A549 (cell line): Measurements from ENCODE around the gene MAGOH. TPM values are rescaled to one million over a fixed set of nuclear protein-coding genes. Genes with fewer than 3 reads are reported as not detected.

ENCODE experiments used
- ATAC-seq, 2 experiments: fragments of 200-7000 bp in 1 of 2; fragments of >200 bp in 1 of 2; cut with Nextera tagmentation in 1 of 2; cut with Tn5 transposase in 1 of 2; 3 replicates each; pipeline versions ENCODE4 v1.8.0 to v1.9.1; 2018 to 2020; ENCODE audit warnings: mild to moderate bottlenecking in 1 of 2, moderate library complexity in 1 of 2
- CTCF ChIA-PET: fragments of 300-600 bp; sonication (Branson Sonifier 250); formaldehyde crosslinking; extraction: SDS; loops from one replicate; lab custom pipeline; 2021; ENCODE audit warnings: antibody characterized with exemption, inconsistent platforms; lab: Yijun Ruan, JAX
- POLR2A ChIA-PET: fragments of 350-600 bp; formaldehyde crosslinking; extraction: SDS; loops from one replicate; lab custom pipeline; 2021; ENCODE audit warnings: antibody characterized with exemption, inconsistent platforms; lab: Yijun Ruan, JAX
- DNase-seq, 2 experiments: peaks; one replicate each; pipeline versions ENCODE4 v3.0.0 to v3.0.0-alpha.2; 2011 to 2016; ENCODE audit warnings: low read depth in 1 of 2, low spot score in 1 of 2
- FAIRE-seq: peaks from 2 replicates; lab custom pipeline; 2011; peaks lifted over from hg19 to GRCh38; lab: Jason Lieb, UNC
- H3K27ac ChIP-seq, 2 experiments: fragments of >200 bp; sonication (Bioruptor Twin); formaldehyde crosslinking; 3 replicates each; pipeline ENCODE4 v1.5.1; 2016 to 2017
- H3K4me1 ChIP-seq: fragments of >200 bp; sonication (Bioruptor Twin); formaldehyde crosslinking; 3 replicates; pipeline ENCODE4 v1.6.1; 2016
- H3K4me2 ChIP-seq: fragments of >200 bp; sonication (Bioruptor Twin); formaldehyde crosslinking; 3 replicates; pipeline ENCODE4 v1.6.1; 2016
- H3K4me3 ChIP-seq: fragments of >200 bp; sonication (Bioruptor Twin); formaldehyde crosslinking; 3 replicates; pipeline ENCODE4 v1.5.1; 2016
- H3K9me3 ChIP-seq: fragments of >200 bp; sonication (Bioruptor Twin); formaldehyde crosslinking; 3 replicates; pipeline ENCODE4 v1.6.1; 2016
- CBX2 ChIP-seq: fragments of 200-600 bp; sonication (generic); IDR thresholded peaks from 2 replicates; pipeline ENCODE4 v1.6.1; 2016; ENCODE audit warnings: low read depth, mild to moderate bottlenecking, borderline replicate concordance
- CBX8 ChIP-seq: fragments of 200-600 bp; sonication (generic); IDR thresholded peaks from 2 replicates; pipeline ENCODE4 v1.6.1; 2016
- CHD4 ChIP-seq: fragments of 200-600 bp; sonication (generic); IDR thresholded peaks from 2 replicates; pipeline ENCODE4 v1.6.1; 2016; ENCODE audit warnings: antibody characterized with exemption, mild to moderate bottlenecking, borderline replicate concordance
- EHF ChIP-seq: fragments of 250-450 bp; sonication (Bioruptor Pico); IDR thresholded peaks from 2 replicates; pipeline ENCODE4 v1.5.0; 2020; ENCODE audit warnings: mild to moderate bottlenecking
- EP300 ChIP-seq, 2 experiments: fragments of >200 bp; sonication (Bioruptor Twin); formaldehyde crosslinking; IDR thresholded peaks; 2 replicates in 1 of 2; 3 replicates in 1 of 2; pipeline ENCODE4 v1.6.1; 2016 to 2017
- HEYL ChIP-seq: fragments of 250-450 bp; sonication (Bioruptor Pico); IDR thresholded peaks from 2 replicates; pipeline ENCODE4 v1.8.0; 2021; ENCODE audit warnings: mild to moderate bottlenecking, moderate library complexity
- JUN ChIP-seq, 2 experiments: fragments of >200 bp; sonication (Bioruptor Twin); formaldehyde crosslinking; IDR thresholded peaks; 2 replicates in 1 of 2; 3 replicates in 1 of 2; pipeline ENCODE4 v1.6.1; 2016 to 2017
- MAFK ChIP-seq: fragments of 450-650 bp; IDR thresholded peaks from 2 replicates; pipeline ENCODE4 v1.6.1; 2014; ENCODE audit not compliant: partially characterized antibody
- MAZ ChIP-seq: fragments of 150-350 bp; IDR thresholded peaks from 2 replicates; pipeline ENCODE4 v1.6.1; 2014; ENCODE audit warnings: antibody characterized with exemption, low read depth, low read length, borderline replicate concordance
- NR3C1 ChIP-seq: fragments of >200 bp; sonication (Bioruptor Twin); formaldehyde crosslinking; IDR thresholded peaks from 3 replicates; pipeline ENCODE4 v1.6.1; 2017
- POLR2AphosphoS2 ChIP-seq: conservative IDR thresholded peaks from 2 replicates; pipeline ENCODE4 v1.6.1; 2012; ENCODE audit warnings: low read length, improper control_type of control experiment, inconsistent platforms
- RAD21 ChIP-seq, 2 experiments: fragments of >200 bp in 1 of 2; sonication (Bioruptor Twin) in 1 of 2; formaldehyde crosslinking in 1 of 2; IDR thresholded peaks in 1 of 2; conservative IDR thresholded peaks in 1 of 2; 2 replicates in 1 of 2; 3 replicates in 1 of 2; pipeline ENCODE4 v1.6.1; 2012 to 2018; ENCODE audit warnings: inconsistent platforms in 1 of 2
- RFX5 ChIP-seq: fragments of 450-650 bp; IDR thresholded peaks from 2 replicates; pipeline ENCODE4 v1.7.1; 2014; ENCODE audit warnings: antibody characterized with exemption, mild to moderate bottlenecking, moderate library complexity
- WGBS: methylation state at CpG from one replicate; pipeline ENCODE4 v1.1.6; 2017; ENCODE audit errors: missing lambda C conversion rate; 5-methylcytosine and 5-hydroxymethylcytosine counted together
- polyA plus RNA-seq, 4 experiments: library from polyadenylated mRNA; depleted of rRNA in 3 of 4; stranded (reverse); fragments of >200 nt; fragmentation: RNase III in 1 of 4; extraction: RNeasy Plus Mini Kit Qiagen cat#74134 plus additional on column Dnase treatment in 1 of 4; gene quantifications; 2 replicates in 3 of 4; 3 replicates in 1 of 4; pipeline ENCODE4 v1.2.3, GENCODE V29; 2011 to 2017
- TF ChIP-seq, protein P1 (sequence below): fragments of 150-350 bp; IDR thresholded peaks from 2 replicates; pipeline ENCODE4 v1.6.1; 2014; ENCODE audit warnings: low read depth, mild to moderate bottlenecking, low read length
- TF ChIP-seq, protein P2 (sequence below): fragments of 450-650 bp; IDR thresholded peaks from 2 replicates; pipeline ENCODE4 v1.6.1; 2014; ENCODE audit warnings: antibody characterized with exemption
- TF ChIP-seq, protein P3 (sequence below): IDR thresholded peaks from 2 replicates; pipeline ENCODE4 v1.6.1; 2012
- TF ChIP-seq, protein P4 (sequence below): fragments of >200 bp; sonication (Bioruptor Twin); formaldehyde crosslinking; IDR thresholded peaks from 3 replicates; pipeline ENCODE4 v1.6.1; 2016
- TF ChIP-seq, protein P5 (sequence below): fragments of 250-450 bp; sonication (Bioruptor Pico); IDR thresholded peaks from 2 replicates; pipeline ENCODE4 v1.5.0; 2021; ENCODE audit warnings: mild to moderate bottlenecking, moderate library complexity, borderline replicate concordance

The MAGOH gene
- polyA plus RNA-seq, 2 of the 4 experiments (the other 2 are of a cell fraction) = 80.2 to 139 TPM

DNA sequence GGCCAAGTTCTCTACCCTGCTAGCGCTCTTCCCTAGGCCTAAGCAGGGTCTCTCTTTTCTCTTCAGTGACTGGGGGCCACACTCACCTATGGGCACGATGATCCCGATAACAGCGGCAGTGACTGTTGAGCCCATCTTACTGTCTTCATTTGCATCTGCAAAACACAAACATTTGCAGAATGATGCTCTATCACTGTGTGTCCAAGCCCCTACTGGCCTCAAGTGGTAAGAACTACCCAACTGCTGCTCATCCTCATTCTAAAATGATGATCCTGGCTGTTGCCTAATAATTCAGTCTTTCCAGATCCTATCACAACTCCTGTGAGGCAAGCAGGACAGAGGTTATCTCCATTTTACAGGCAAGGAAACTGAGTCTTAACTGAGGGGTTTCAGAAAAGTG, 16.7 kb upstream of the MAGOH start (continued):
- TF ChIP-seq, protein P1, sequence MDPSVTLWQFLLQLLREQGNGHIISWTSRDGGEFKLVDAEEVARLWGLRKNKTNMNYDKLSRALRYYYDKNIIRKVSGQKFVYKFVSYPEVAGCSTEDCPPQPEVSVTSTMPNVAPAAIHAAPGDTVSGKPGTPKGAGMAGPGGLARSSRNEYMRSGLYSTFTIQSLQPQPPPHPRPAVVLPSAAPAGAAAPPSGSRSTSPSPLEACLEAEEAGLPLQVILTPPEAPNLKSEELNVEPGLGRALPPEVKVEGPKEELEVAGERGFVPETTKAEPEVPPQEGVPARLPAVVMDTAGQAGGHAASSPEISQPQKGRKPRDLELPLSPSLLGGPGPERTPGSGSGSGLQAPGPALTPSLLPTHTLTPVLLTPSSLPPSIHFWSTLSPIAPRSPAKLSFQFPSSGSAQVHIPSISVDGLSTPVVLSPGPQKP = no peak
- TF ChIP-seq MAZ = no peak
- no peak for TF ChIP-seq EHF (CRISPR knock-in tag)

DNA sequence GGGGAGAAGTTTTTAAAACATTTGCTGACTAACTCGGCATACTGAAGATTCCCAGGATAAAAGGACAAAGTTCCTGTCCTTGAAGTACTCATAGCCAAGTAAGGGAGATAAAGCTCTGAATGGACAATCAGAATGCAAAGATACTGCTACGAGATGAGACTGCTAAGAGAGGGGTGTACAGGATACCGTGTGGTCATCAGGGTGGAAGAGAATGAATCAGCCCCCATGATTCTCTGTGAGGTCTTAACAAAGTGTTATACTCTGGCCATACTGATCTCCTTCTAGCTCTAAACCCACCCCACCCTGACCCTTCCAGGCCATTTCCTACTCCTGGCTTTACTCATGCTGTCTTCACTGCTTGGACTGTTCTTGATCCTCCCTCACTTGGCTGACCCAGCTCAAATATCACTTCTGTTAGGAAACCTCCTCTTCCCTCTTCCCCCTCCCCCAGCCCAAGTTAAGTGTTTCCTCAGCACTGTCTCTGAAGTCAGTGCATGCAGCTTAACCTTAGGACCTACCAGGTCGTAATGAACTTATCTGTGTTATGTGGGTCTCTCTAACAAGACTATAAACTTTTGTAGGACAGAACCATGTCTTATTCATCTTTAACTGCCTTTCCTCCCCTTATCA, 15.8 kb upstream of the MAGOH start:
- H3K27ac ChIP-seq = no peak overlapping the region
- peak in 1 of 2 experiments; percentile 45; a peak in 2 of 6 replicates for ATAC-seq
- TF ChIP-seq CBX2 = no peak
- TF ChIP-seq, protein P2, sequence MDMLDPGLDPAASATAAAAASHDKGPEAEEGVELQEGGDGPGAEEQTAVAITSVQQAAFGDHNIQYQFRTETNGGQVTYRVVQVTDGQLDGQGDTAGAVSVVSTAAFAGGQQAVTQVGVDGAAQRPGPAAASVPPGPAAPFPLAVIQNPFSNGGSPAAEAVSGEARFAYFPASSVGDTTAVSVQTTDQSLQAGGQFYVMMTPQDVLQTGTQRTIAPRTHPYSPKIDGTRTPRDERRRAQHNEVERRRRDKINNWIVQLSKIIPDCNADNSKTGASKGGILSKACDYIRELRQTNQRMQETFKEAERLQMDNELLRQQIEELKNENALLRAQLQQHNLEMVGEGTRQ = no peak
- TF ChIP-seq, protein P3, sequence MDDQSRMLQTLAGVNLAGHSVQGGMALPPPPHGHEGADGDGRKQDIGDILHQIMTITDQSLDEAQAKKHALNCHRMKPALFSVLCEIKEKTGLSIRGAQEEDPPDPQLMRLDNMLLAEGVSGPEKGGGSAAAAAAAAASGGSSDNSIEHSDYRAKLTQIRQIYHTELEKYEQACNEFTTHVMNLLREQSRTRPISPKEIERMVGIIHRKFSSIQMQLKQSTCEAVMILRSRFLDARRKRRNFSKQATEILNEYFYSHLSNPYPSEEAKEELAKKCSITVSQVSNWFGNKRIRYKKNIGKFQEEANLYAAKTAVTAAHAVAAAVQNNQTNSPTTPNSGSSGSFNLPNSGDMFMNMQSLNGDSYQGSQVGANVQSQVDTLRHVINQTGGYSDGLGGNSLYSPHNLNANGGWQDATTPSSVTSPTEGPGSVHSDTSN = no peak
- no peak for TF ChIP-seq NR3C1
- TF ChIP-seq HEYL = no peak
- no peak for TF ChIP-seq POLR2AphosphoS2
- TF ChIP-seq, protein P4, sequence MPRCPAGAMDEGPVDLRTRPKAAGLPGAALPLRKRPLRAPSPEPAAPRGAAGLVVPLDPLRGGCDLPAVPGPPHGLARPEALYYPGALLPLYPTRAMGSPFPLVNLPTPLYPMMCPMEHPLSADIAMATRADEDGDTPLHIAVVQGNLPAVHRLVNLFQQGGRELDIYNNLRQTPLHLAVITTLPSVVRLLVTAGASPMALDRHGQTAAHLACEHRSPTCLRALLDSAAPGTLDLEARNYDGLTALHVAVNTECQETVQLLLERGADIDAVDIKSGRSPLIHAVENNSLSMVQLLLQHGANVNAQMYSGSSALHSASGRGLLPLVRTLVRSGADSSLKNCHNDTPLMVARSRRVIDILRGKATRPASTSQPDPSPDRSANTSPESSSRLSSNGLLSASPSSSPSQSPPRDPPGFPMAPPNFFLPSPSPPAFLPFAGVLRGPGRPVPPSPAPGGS = no peak
- no peak for TF ChIP-seq EP300 (IDR thresholded peaks at IDR 0.05)
- H3K9me3 ChIP-seq = no peaks in the 10 kb centered on the region
- FAIRE-seq = no peak
- 83% methylated on average over 4 of the region's 4 CpGs for WGBS
- no peak overlapping the region for H3K4me3 ChIP-seq
- H3K4me1 ChIP-seq = no peaks in the 10 kb centered on the region
- no peak for DNase-seq
- CTCF ChIA-PET = interaction anchor here (1.0 to 1.4 kb wide), 3 partner anchors 11 to 139 kb away, joined by 3 read pairs; partner anchors contain the start of gene MAGOH
- POLR2A ChIA-PET = interaction anchor here (0.5 kb wide), 1 partner anchor 14 kb away, joined by 4 read pairs; no protein-coding TSS in a partner anchor
- no peak overlapping the region for H3K4me2 ChIP-seq

DNA sequence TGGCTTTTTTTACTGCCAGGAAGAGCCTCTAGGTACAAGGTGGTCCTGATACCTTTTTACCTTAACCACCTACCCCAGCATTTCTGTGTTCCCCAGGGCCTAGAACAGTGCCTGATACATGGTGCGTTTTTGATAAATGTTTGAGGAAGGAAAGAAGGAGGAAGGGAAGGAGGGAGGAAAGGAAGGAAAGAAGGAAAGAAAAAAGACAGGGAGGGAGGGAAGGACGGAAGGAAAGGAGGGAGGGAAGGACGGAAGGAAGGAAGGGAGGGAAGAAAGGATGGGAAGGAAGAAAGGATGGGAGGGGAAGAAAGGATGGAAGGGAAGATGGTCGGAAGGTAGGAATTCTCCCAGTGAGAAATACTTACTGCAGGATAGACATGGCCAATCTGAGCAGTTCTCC, 12.0 kb upstream of the MAGOH start:
- Histone ChIP-seq H3K4me2 (no peak overlapping the region), H3K4me1 (no peaks in the 10 kb centered on the region), H3K9me3 (no peaks in the 10 kb centered on the region), H3K4me3 (no peak overlapping the region), H3K27ac (no peak overlapping the region)
- no peak for TF ChIP-seq RAD21 (conservative IDR thresholded peaks at IDR 0.05 in 1 of 2, IDR thresholded peaks at IDR 0.05 in 1 of 2)
- TF ChIP-seq, protein P4 = no peak
- DNase-seq (no peak), FAIRE-seq (no peak), ATAC-seq (no peak)
- WGBS = 88% methylated on average over 4 of the region's 4 CpGs
- POLR2A ChIA-PET = no interaction called here
- CTCF ChIA-PET = interaction anchor here (1.2 to 3.3 kb wide), 2 partner anchors 28 to 153 kb away, joined by 3 to 15 read pairs; no protein-coding TSS in a partner anchor

DNA sequence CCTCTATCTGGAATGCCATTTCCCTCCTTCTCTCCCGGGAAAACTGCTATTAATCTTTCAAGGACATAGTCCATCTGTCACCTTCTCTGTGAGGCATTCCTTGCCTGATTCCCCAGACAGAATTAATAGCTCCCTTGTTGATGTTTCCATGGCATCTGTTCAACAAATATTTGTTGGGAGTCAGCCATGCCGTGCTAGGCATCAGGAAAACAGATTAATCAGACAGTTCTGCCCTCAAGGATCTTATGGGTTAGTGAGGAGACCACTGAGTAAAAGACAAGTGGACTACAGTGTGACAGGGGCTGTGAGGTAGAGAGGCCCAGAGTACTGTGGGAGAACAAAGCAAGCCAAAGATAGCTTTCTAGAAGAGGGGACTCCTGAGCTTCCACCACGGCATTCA, 11.4 kb upstream of the MAGOH start:
- FAIRE-seq (no peak), ATAC-seq (no peak), DNase-seq (no peak)
- Histone ChIP-seq H3K4me2 (no peak overlapping the region), H3K27ac (no peak overlapping the region), H3K4me1 (no peaks in the 10 kb centered on the region), H3K4me3 (no peak overlapping the region), H3K9me3 (no peaks in the 10 kb centered on the region)
- TF ChIP-seq JUN (IDR thresholded peaks at IDR 0.05) = no peak
- TF ChIP-seq, protein P3 = no peak
- no peak for TF ChIP-seq CBX8
- TF ChIP-seq POLR2AphosphoS2 = no peak
- no peak for TF ChIP-seq EHF (CRISPR knock-in tag)
- TF ChIP-seq, protein P5, sequence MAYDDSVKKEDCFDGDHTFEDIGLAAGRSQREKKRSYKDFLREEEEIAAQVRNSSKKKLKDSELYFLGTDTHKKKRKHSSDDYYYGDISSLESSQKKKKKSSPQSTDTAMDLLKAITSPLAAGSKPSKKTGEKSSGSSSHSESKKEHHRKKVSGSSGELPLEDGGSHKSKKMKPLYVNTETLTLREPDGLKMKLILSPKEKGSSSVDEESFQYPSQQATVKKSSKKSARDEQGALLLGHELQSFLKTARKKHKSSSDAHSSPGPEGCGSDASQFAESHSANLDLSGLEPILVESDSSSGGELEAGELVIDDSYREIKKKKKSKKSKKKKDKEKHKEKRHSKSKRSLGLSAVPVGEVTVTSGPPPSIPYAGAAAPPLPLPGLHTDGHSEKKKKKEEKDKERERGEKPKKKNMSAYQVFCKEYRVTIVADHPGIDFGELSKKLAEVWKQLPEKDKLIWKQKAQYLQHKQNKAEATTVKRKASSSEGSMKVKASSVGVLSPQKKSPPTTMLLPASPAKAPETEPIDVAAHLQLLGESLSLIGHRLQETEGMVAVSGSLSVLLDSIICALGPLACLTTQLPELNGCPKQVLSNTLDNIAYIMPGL (CRISPR knock-in tag) = no peak
- no peak for TF ChIP-seq CBX2
- no peak for TF ChIP-seq RFX5
- TF ChIP-seq CHD4 = no peak
- TF ChIP-seq MAFK = no peak
- WGBS = 69% methylated on average over 3 of the region's 3 CpGs
- POLR2A ChIA-PET = no interaction called here
- CTCF ChIA-PET = interaction anchor here (0.8 to 3.3 kb wide), 4 partner anchors 16 to 154 kb away, joined by 3 to 15 read pairs (median 3); no protein-coding TSS in a partner anchor
